Measurements from ENCODE around the gene VWDE.

Gene VWDE

DNA sequence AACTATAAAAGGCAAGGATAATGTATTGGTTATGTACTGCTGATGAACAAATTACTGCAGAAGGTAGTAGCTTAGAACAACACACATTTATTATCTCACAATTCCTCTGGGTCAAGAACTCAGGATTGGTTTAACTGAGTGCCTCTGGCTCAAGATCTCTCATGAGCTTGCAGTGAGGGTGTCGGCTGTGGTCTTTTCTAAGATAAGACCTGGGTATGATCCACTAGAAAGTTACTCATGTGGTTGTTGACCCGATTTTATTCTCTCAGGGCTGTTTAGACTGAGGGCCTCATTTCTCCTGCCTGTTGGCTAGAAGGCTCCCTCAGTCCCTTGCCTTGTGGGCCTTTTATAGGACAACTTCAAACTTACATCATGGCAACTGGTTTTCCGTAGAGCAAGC is 86.7 kb downstream of the VWDE start:
- intact Hi-C loops (cut with DNase I; ENCODE audit: low total_unique reads) = no loop called here
- Histone ChIP-seq H3K36me3 (no peaks in the 10 kb centered on the region), H3K9me3 (no peaks in the 10 kb centered on the region), H3K4me3 (no peak overlapping the region), H3K4me1 (no peaks in the 10 kb centered on the region), H3K27me3 (no peaks in the 10 kb centered on the region), H3K27ac (no peak overlapping the region)
- TF ChIP-seq, protein P1, sequence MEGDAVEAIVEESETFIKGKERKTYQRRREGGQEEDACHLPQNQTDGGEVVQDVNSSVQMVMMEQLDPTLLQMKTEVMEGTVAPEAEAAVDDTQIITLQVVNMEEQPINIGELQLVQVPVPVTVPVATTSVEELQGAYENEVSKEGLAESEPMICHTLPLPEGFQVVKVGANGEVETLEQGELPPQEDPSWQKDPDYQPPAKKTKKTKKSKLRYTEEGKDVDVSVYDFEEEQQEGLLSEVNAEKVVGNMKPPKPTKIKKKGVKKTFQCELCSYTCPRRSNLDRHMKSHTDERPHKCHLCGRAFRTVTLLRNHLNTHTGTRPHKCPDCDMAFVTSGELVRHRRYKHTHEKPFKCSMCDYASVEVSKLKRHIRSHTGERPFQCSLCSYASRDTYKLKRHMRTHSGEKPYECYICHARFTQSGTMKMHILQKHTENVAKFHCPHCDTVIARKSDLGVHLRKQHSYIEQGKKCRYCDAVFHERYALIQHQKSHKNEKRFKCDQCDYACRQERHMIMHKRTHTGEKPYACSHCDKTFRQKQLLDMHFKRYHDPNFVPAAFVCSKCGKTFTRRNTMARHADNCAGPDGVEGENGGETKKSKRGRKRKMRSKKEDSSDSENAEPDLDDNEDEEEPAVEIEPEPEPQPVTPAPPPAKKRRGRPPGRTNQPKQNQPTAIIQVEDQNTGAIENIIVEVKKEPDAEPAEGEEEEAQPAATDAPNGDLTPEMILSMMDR (IDR thresholded peaks at IDR 0.05) = no peak
- DNase-seq = no peak

DNA sequence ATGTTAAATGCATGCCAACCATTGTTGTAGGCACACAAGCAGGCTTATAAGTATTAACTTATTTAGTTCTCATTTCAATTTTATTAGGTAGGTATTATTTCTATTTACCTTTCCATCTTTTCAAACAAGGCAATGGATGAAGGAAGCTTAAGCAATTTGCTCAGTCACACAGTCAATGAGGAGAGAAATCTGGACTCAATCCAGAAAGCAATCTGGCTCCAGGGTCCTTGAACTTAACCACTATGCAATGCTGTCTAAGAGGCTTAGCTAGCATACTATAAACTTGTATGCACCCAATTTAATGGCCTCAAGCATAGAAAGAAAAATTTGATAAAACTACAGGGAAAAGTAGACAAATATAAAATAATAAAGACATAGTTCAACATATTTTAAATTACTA is 88.6 kb downstream of the VWDE start:
- intact Hi-C loops (cut with DNase I; ENCODE audit: low total_unique reads) = no loop called here
- Histone ChIP-seq H3K4me3 (no peak overlapping the region), H3K36me3 (no peaks in the 10 kb centered on the region), H3K27me3 (no peaks in the 10 kb centered on the region), H3K4me1 (no peaks in the 10 kb centered on the region), H3K27ac (no peak overlapping the region), H3K9me3 (no peaks in the 10 kb centered on the region)
- DNase-seq = no peak
- TF ChIP-seq, protein P1 (IDR thresholded peaks at IDR 0.05) = no peak

DNA sequence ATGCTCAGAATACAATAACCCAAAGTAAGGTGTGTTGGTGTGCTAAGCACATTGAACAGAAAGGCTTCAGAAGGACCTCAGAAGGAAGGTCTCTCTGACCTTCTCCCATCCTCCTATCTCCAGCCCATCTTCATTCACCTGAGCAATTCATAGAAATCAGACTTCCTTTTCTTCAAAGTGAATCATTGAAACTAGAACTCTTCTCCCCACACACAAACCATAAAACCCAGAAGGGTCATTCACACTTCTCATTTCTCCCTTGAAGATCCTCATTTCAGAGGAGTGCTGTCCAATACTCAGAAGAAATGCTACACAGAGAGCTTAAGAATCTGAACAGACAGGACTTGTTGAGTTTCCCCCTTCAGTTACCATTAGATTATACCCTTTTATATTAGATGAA is 89.5 kb downstream of the VWDE start:
- TF ChIP-seq, protein P1 (IDR thresholded peaks at IDR 0.05) = no peak
- no peak for DNase-seq
- Histone ChIP-seq H3K9me3 (no peaks in the 10 kb centered on the region), H3K27ac (no peak overlapping the region), H3K4me3 (no peak overlapping the region), H3K4me1 (no peaks in the 10 kb centered on the region), H3K27me3 (no peaks in the 10 kb centered on the region), H3K36me3 (no peaks in the 10 kb centered on the region)
- intact Hi-C loops (cut with DNase I; ENCODE audit: low total_unique reads) = no loop called here

DNA sequence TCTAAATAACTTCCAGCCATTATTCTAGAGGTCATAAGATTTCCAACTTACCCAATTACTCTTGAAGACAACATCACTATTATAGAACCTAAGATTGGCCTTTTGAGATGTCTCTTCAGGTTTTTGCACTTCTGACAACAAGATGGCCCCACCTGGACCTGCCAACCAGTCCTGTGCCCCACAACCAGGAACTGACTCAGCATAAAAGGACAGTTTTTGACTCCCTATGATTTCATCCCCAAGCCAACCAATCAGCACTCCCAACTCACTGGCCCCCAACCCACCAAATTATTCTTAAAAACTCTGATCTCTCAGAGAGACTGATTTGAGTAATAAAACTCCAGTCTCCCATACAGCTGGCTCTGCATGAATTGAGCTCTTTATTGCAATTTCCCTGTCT is 98.2 kb downstream of the VWDE start:
- H3K9me3 ChIP-seq = peaks cover 0 to 5% (median 0%) of the 10 kb centered on the region in 3 donors
- no peak overlapping the region for H3K27ac ChIP-seq

DNA sequence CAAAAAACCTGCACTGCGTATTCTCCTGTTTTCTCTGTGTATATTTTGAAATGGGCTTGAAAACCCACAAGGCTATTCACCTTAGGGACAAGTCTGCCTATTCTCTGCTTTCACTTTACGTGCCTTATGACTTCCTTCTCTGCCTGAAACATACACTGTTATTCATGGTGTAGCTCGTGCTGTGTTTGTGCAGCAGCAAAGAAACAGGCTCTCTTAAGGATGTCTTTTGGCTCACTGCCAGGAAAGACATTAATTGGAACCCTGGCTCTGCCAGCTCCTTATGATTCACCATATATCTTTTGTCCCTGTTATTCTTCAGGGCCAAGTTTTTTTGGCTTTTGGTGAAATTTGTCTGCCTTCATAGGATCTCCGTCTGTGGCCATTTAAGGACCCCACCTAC is 100.2 kb downstream of the VWDE start:
- TF ChIP-seq, protein P1 (IDR thresholded peaks at IDR 0.05) = no peak
- no peak overlapping the region for H3K27ac ChIP-seq
- no peaks in the 10 kb centered on the region for H3K27me3 ChIP-seq
- intact Hi-C loops (cut with DNase I; ENCODE audit: low total_unique reads) = no loop called here
- no peaks in the 10 kb centered on the region for H3K4me1 ChIP-seq
- H3K4me3 ChIP-seq = no peak overlapping the region
- peaks cover 0 to 5% (median 0%) of the 10 kb centered on the region in 3 donors for H3K9me3 ChIP-seq
- no peaks in the 10 kb centered on the region for H3K36me3 ChIP-seq
- no peak for DNase-seq

More for the DNA sequence above, 98.2 kb downstream of the VWDE start:
- Histone ChIP-seq H3K4me1 (no peaks in the 10 kb centered on the region), H3K27me3 (no peaks in the 10 kb centered on the region), H3K36me3 (no peaks in the 10 kb centered on the region), H3K4me3 (no peak overlapping the region)
- no peak for DNase-seq
- TF ChIP-seq, protein P1 (IDR thresholded peaks at IDR 0.05) = no peak
- intact Hi-C loops (cut with DNase I; ENCODE audit: low total_unique reads) = no loop called here

DNA sequence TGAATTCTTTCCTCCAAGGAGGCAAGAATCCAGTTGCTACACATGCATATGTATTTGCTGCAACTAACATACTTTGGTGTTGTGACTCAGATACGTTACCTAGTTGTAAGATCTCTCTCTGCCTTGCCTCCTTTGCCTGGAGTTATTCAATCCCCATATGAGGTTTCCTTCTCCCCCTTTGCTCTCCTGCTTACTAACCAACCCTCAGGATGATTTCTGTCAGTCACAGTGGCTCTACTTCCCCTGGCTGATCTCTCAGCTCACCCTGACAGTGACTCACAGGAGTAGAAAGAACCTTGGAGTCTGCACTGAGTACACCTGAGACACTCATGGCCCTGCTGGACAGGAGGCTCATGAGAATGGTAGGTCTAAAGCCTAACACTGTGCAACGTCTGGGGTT is 100.6 kb downstream of the VWDE start:
- TF ChIP-seq, protein P1 (IDR thresholded peaks at IDR 0.05) = no peak
- DNase-seq = no peak
- intact Hi-C loops (cut with DNase I; ENCODE audit: low total_unique reads) = no loop called here
- H3K36me3 ChIP-seq = no peaks in the 10 kb centered on the region
- no peak overlapping the region for H3K4me3 ChIP-seq
- no peak overlapping the region for H3K27ac ChIP-seq
- no peaks in the 10 kb centered on the region for H3K4me1 ChIP-seq
- H3K9me3 ChIP-seq = peaks cover 0 to 5% (median 0%) of the 10 kb centered on the region in 3 donors
- H3K27me3 ChIP-seq = no peaks in the 10 kb centered on the region

Measured in tibial artery (tissue), 4 donors.